HCT116 (cell line): ENCODE results near the gene TYW3. TPM values are rescaled to one million over a fixed set of nuclear protein-coding genes. Genes with fewer than 3 reads are reported as not detected.

ENCODE experiments used
- ATAC-seq: fragments of 200-7000 bp; cut with Tn5 transposase; 2 replicates; pipeline ENCODE4 v1.9.1; 2020; ENCODE audit warnings: mild to moderate bottlenecking, moderate library complexity
- BruUV-seq: library from RNA; stranded (reverse); fragments of 400-500 nt; replicated peaks from 2 replicates; lab custom pipeline; 2021; lab: Mats Ljungman, UMichigan
- CTCF ChIA-PET: fragments of 300-600 bp; sonication (Branson Sonifier 250); formaldehyde crosslinking; loops from one replicate; lab custom pipeline; 2021; ENCODE audit warnings: antibody characterized with exemption; lab: Charles Lee
- POLR2A ChIA-PET: fragments of 300-600, 350-600 bp; sonication (Branson Sonifier 250); formaldehyde crosslinking; loops from one replicate; lab custom pipeline; 2021; ENCODE audit warnings: antibody characterized with exemption; lab: Charles Lee
- RAD21 ChIA-PET, 2 experiments: fragments of 300-600 bp; sonication (Branson Sonifier 250); formaldehyde crosslinking; loops; one replicate each; lab custom pipeline; 2023; ENCODE audit warnings: low total read pairs in 2 of 2; ENCODE audit not compliant: uncharacterized antibody in 2 of 2, unreplicated experiment in 2 of 2, low non-redundant PET in 1 of 2; lab: Charles Lee
- DNase-seq: peaks from one replicate; pipeline ENCODE4 v3.0.0-alpha.2; 2010; ENCODE audit warnings: low read depth, low spot score
- H2AFZ ChIP-seq: fragments of 200-600 bp; shearing (Covaris generic), sonication (generic); 2 replicates; pipeline ENCODE4 v1.6.1; 2017; ENCODE audit warnings: low read depth, mixed run types, mixed read lengths, antibody characterized with exemption, low read length; ENCODE audit not compliant: poor library complexity, severe bottlenecking
- H3K27ac ChIP-seq: 2 replicates; pipeline ENCODE4 v1.5.1; 2012; ENCODE audit warnings: low read depth, low read length
- H3K27me3 ChIP-seq: fragments of 200-600 bp; sonication (generic); 2 replicates; pipeline ENCODE4 v1.6.1; 2016; ENCODE audit warnings: mixed run types, low read length, mixed read lengths; ENCODE audit not compliant: insufficient read depth
- H3K36me3 ChIP-seq, 2 experiments: fragments of 200-500 bp in 1 of 2; fragments of 200-600 bp in 1 of 2; sonication (Bioruptor generic) in 1 of 2; sonication (generic) in 1 of 2; 2 replicates each; pipeline versions ENCODE4 v1.5.1 to v1.6.1; 2014 to 2016; ENCODE audit warnings: low read length in 2 of 2, inconsistent platforms in 1 of 2, mixed read lengths in 1 of 2, mixed run types in 1 of 2; ENCODE audit not compliant: insufficient read depth in 2 of 2, control insufficient read depth in 1 of 2
- H3K4me1 ChIP-seq, 2 experiments: fragments of 200-600 bp in 1 of 2; sonication (generic) in 1 of 2; 2 replicates each; pipeline versions ENCODE4 v1.5.1 to v1.6.1; 2012 to 2017; ENCODE audit warnings: low read length in 2 of 2, inconsistent platforms in 1 of 2, mild to moderate bottlenecking in 1 of 2, mixed read lengths in 1 of 2, mixed run types in 1 of 2, moderate library complexity in 1 of 2; ENCODE audit not compliant: insufficient read depth in 2 of 2, control insufficient read depth in 1 of 2
- H3K4me2 ChIP-seq: fragments of 200-600 bp; sonication (generic); 2 replicates; pipeline ENCODE4 v1.6.1; 2017; ENCODE audit warnings: mixed run types, low read length, mixed read lengths
- H3K4me3 ChIP-seq, 2 experiments: fragments of 200-600 bp in 1 of 2; sonication (generic) in 1 of 2; replicated peaks in 1 of 2; 2 replicates each; pipeline ENCODE4 v1.5.1; 2011 to 2016; ENCODE audit warnings: low read length in 2 of 2, control low read depth in 1 of 2, low read depth in 1 of 2, mild to moderate bottlenecking in 1 of 2, mixed read lengths in 1 of 2, mixed run types in 1 of 2
- H3K79me2 ChIP-seq: fragments of 200-600 bp; sonication (generic); 2 replicates; pipeline ENCODE4 v1.6.1; 2017; ENCODE audit warnings: mild to moderate bottlenecking, mixed run types, low read length, moderate library complexity, mixed read lengths; ENCODE audit not compliant: insufficient read depth
- H3K9ac ChIP-seq: fragments of 200-600 bp; sonication (generic); 2 replicates; pipeline ENCODE4 v1.6.1; 2016; ENCODE audit warnings: low read length, mixed read lengths
- H3K9me2 ChIP-seq: fragments of 200-600 bp; sonication (generic), shearing (Covaris generic); 2 replicates; pipeline ENCODE4 v1.6.1; 2017; ENCODE audit warnings: mixed run types, mild to moderate bottlenecking, moderate library complexity; ENCODE audit not compliant: insufficient read depth
- H3K9me3 ChIP-seq, 2 experiments: fragments of 200-500 bp in 1 of 2; fragments of 200-600 bp in 1 of 2; sonication (Bioruptor generic) in 1 of 2; sonication (generic) in 1 of 2; 2 replicates each; pipeline ENCODE4 v1.6.1; 2014 to 2017; ENCODE audit warnings: low read length in 2 of 2, mixed read lengths in 2 of 2, inconsistent platforms in 1 of 2, low read depth in 1 of 2, mild to moderate bottlenecking in 1 of 2, mixed run types in 1 of 2, moderate library complexity in 1 of 2; ENCODE audit not compliant: control insufficient read depth in 1 of 2, insufficient read depth in 1 of 2
- H4K20me1 ChIP-seq: fragments of 200-600 bp; sonication (generic), shearing (Covaris generic); 2 replicates; pipeline ENCODE4 v1.6.1; 2017; ENCODE audit warnings: mixed run types, mild to moderate bottlenecking, moderate library complexity; ENCODE audit not compliant: insufficient read depth
- CEBPB ChIP-seq: IDR thresholded peaks from 2 replicates; pipeline ENCODE4 v1.6.1; 2012; ENCODE audit warnings: low read depth
- ELF1 ChIP-seq: IDR thresholded peaks from 2 replicates; pipeline ENCODE4 v1.6.1; 2012; ENCODE audit warnings: low read depth, borderline replicate concordance
- EZH2 ChIP-seq: fragments of 200-600 bp; sonication (generic); IDR thresholded peaks from 2 replicates; pipeline ENCODE4 v1.6.1; 2017; ENCODE audit warnings: antibody characterized with exemption, mixed run types
- FOSL1 ChIP-seq: IDR thresholded peaks from 2 replicates; pipeline ENCODE4 v1.6.1; 2012; ENCODE audit warnings: low read depth
- JUND ChIP-seq: IDR thresholded peaks from 2 replicates; pipeline ENCODE4 v1.6.1; 2012
- POLR2A ChIP-seq: IDR thresholded peaks from 2 replicates; pipeline ENCODE4 v1.7.0; 2011; ENCODE audit warnings: borderline replicate concordance; ENCODE audit not compliant: insufficient read depth, insufficient read length; ENCODE audit errors: extremely low read depth
- POLR2AphosphoS5 ChIP-seq: IDR thresholded peaks from 2 replicates; pipeline ENCODE4 v1.6.1; 2011; ENCODE audit warnings: mild to moderate bottlenecking, low read depth, low read length, moderate library complexity
- SP1 ChIP-seq: IDR thresholded peaks from 2 replicates; pipeline ENCODE4 v1.6.1; 2012; ENCODE audit warnings: low read depth
- SRF ChIP-seq: IDR thresholded peaks from 2 replicates; pipeline ENCODE4 v1.6.1; 2012; ENCODE audit warnings: low read depth
- TCF7L2 ChIP-seq: IDR thresholded peaks from 2 replicates; pipeline ENCODE4 v1.7.0; 2011; ENCODE audit warnings: borderline replicate concordance, inconsistent platforms; ENCODE audit not compliant: insufficient read depth, insufficient read length; ENCODE audit errors: extremely low read depth
- YY1 ChIP-seq: IDR thresholded peaks from 2 replicates; pipeline ENCODE4 v1.6.1; 2011; ENCODE audit warnings: low read length, low read depth, moderate library complexity, mild to moderate bottlenecking; ENCODE audit not compliant: insufficient replicate concordance; ENCODE audit errors: extremely low read depth
- ZFX ChIP-seq: fragments of 450-650 bp; IDR thresholded peaks from 2 replicates; pipeline ENCODE4 v1.6.1; 2017
- ZNF274 ChIP-seq: fragments of 200-500 bp; sonication (Bioruptor generic); IDR thresholded peaks from 2 replicates; pipeline ENCODE4 v1.6.1; 2014; ENCODE audit warnings: mild to moderate bottlenecking, low read depth, low read length, inconsistent platforms
- intact Hi-C: fragments of 100-400 bp; cut with micrococcal nuclease; formaldehyde crosslinking; loops from 2 replicates; pipeline ENCODE4 v1.10.0; 2022
- total RNA-seq: library from RNA; stranded (reverse); gene quantifications from one replicate; pipeline ENCODE4 v1.2.1, GENCODE V29; 2021; ENCODE audit not compliant: unreplicated experiment
- TF ChIP-seq, protein P1 (sequence below): IDR thresholded peaks from 2 replicates; pipeline ENCODE4 v1.6.1; 2012
- TF ChIP-seq, protein P2 (sequence below): IDR thresholded peaks from 2 replicates; pipeline ENCODE4 v1.6.1; 2012
- TF ChIP-seq, protein P3 (sequence below): IDR thresholded peaks from 2 replicates; pipeline ENCODE4 v1.6.1; 2012; ENCODE audit warnings: low read depth

TYW3 gene
- total RNA-seq, 1 experiment from 2014 or later, result 31.8 TPM

DNA sequence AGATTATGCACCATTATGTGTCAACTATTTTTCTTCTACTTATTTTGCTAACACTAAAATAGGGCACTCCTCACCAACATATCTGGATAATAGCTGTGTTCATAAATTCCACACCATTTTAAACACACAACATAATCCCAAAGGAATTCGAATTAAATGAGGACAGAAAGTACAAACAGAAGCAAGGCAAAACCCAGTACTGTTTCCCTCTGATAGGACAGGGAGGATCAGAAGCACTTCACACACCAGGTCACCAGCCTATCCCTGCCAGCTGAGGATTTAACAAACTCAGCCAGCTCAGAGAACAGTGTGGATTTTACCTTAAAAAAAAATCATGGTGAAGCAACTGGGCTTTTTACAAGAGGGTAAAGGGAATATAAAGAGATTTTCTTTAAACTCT is 20.1 kb upstream of the TYW3 start (continued):
- no peak for TF ChIP-seq ZFX

- CTCF ChIA-PET, result no interaction called here
These were observed 19.1 kb upstream of the TYW3 start for GRCh38 chr1:74713849-74714248.

More at GRCh38 chr1:74713849-74714248, 19.1 kb upstream of the TYW3 start:
- TF ChIP-seq, protein P1, sequence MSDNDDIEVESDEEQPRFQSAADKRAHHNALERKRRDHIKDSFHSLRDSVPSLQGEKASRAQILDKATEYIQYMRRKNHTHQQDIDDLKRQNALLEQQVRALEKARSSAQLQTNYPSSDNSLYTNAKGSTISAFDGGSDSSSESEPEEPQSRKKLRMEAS, result no peak
- no peak for TF ChIP-seq POLR2A
- no peak for TF ChIP-seq CEBPB
- TF ChIP-seq SRF, result no peak
- no peak for TF ChIP-seq JUND
- no peak for TF ChIP-seq ZNF274
- no peak for TF ChIP-seq ELF1
- TF ChIP-seq EZH2, result no peak
- no peak for TF ChIP-seq YY1
- no peak for TF ChIP-seq POLR2AphosphoS5
- no peak for TF ChIP-seq TCF7L2
- no peak for TF ChIP-seq SP1
- no peak for TF ChIP-seq FOSL1
- TF ChIP-seq, protein P2, sequence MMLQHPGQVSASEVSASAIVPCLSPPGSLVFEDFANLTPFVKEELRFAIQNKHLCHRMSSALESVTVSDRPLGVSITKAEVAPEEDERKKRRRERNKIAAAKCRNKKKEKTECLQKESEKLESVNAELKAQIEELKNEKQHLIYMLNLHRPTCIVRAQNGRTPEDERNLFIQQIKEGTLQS, result no peak
- TF ChIP-seq, protein P3, sequence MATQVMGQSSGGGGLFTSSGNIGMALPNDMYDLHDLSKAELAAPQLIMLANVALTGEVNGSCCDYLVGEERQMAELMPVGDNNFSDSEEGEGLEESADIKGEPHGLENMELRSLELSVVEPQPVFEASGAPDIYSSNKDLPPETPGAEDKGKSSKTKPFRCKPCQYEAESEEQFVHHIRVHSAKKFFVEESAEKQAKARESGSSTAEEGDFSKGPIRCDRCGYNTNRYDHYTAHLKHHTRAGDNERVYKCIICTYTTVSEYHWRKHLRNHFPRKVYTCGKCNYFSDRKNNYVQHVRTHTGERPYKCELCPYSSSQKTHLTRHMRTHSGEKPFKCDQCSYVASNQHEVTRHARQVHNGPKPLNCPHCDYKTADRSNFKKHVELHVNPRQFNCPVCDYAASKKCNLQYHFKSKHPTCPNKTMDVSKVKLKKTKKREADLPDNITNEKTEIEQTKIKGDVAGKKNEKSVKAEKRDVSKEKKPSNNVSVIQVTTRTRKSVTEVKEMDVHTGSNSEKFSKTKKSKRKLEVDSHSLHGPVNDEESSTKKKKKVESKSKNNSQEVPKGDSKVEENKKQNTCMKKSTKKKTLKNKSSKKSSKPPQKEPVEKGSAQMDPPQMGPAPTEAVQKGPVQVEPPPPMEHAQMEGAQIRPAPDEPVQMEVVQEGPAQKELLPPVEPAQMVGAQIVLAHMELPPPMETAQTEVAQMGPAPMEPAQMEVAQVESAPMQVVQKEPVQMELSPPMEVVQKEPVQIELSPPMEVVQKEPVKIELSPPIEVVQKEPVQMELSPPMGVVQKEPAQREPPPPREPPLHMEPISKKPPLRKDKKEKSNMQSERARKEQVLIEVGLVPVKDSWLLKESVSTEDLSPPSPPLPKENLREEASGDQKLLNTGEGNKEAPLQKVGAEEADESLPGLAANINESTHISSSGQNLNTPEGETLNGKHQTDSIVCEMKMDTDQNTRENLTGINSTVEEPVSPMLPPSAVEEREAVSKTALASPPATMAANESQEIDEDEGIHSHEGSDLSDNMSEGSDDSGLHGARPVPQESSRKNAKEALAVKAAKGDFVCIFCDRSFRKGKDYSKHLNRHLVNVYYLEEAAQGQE, result no peak
- no peak overlapping the region for H3K27ac ChIP-seq
- intact Hi-C loops, result no loop called here
- no peaks in the 10 kb centered on the region for H4K20me1 ChIP-seq
- ATAC-seq (no peak), DNase-seq (no peak)
- no peak overlapping the region for H3K4me2 ChIP-seq
- H3K9ac ChIP-seq, result no peak overlapping the region
- H3K79me2 ChIP-seq, result no peaks in the 10 kb centered on the region
- ChIA-PET RAD21 (no interaction called here), POLR2A (no interaction called here)
- peaks cover 0 to 4% of the 10 kb centered on the region in 2 experiments; a peak in 1 of 4 replicates for H3K36me3 ChIP-seq
- no TSS peak for BruUV-seq
- no peak overlapping the region for H3K4me3 ChIP-seq
- H2AFZ ChIP-seq, result no peak overlapping the region
- no peaks in the 10 kb centered on the region for H3K9me3 ChIP-seq
- H3K9me2 ChIP-seq, result no peaks in the 10 kb centered on the region
- H3K4me1 ChIP-seq, result no peaks in the 10 kb centered on the region
- H3K27me3 ChIP-seq, result no peaks in the 10 kb centered on the region
